ENCODE data around the gene REELD1.

The REELD1 gene

DNA sequence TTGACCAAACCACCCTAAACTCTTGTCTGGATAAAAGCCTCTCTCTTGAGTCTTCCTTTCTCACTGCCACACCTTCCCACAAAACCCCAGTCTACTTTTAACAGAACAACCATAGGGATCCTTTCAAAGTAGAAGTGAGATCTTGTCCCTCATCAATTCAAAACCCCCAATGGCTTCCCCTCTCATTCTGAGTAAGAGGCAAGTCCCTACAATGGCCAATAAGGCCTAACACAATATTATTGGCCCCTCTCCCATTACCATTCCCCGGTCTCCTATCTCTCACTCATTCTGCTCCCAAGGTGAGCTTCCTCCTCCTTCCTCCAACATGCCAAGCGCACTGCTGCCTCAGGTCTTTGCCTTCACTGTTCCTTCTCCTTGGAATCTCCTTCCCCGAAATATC lies 57.1 kb downstream of the REELD1 start:
- no peak for DNase-seq

DNA sequence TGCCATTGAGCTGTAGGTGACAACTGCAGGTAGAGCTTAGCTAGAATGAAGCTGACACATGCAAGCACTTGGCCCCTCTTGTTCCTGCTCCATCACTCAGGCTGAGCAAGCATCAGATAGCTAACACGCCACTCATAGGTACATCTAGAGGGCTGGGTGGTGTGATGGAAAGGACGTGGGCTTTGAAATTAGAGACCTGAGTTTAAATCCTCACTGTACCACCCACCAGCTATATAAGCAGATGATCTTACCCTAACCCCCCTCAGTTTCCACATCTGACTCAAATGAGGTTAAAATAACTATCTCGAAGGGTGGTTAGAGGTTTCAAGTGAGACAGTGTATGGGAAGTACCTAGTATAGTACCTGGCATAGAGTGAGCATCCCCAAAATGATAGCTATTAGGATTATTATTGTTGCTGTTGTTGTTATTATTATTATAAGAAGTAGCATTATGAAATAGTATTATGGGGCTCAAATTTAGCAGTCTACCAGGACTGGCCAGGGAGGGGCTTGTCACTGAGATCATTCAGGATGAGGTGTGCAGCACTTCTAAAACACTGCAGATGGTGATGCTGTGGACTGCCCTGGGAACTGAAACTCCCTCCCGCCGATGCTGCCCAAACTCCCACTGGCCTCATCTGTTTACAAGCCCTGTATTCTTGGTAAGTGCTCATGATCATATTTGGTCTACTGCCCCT lies 59.0 kb downstream of the REELD1 start:
- DNase-seq, result peak in 1 of 5 experiments; percentile 24

DNA sequence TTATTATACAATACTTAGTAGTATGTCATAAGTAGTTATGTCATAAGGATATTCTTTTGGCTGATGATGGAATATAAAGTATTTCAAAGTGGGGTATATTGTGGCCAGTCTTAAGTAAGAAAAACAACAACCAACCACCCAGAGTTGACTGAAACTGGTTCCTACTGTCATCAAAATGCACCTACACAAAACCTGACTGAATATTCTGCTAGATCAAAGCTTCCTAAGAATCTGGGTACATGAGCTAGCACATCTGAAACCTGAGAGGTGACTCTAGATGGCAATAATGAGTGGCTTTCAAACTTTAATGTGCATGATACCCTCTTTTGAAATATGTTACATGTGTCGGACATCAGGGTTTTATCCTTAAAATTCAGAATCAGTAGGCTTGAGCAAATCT lies 60.4 kb downstream of the REELD1 start:
- DNase-seq, result no peak

DNA sequence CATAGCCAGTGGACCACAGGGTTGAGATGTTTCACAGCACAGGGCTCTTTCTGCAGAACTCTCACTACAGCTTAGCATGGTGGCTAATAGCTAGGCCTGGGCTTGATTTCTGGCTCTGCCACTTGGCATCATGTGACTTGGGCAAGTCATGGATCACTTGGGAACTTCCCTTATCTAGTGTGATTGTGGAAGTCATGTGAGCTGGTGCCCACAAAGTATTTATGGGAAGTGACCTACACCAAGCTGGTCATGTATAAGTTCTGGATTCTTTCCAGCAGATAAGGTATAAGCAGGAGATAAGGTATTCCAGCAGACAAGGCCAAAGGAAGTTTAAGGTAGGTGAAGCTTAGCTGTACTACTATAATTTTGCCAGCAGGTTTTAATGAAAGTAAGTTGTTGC lies 61.0 kb downstream of the REELD1 start:
- DNase-seq, result no peak

DNA sequence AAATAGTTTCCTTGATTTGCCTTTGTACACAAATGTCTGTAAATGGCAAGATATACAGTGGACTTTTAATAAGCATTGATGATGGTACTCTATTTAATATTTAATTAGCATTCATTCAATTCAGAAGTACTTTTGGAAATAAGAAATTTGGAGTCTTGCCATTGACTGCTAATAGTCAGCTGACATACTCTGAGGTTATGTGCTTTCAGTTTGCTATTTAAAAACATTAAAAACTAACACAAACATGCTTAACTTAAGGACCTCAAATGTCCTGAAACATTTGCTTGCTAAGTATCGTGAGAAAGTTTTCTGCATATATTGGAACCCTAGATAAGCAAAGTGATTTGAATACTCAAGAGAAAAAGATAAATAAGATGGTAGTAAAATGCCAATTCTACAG lies 64.6 kb downstream of the REELD1 start:
- DNase-seq, result no peak
